H4 (cell line): ENCODE measurements around the gene CARD16. TPM values are rescaled to one million over a fixed set of nuclear protein-coding genes. Genes with fewer than 3 reads are reported as not detected.
"Not testable (repeated sequence)": the region's sequence is repeated elsewhere in the genome, so short reads cannot be mapped to it uniquely, and the experiment has no call there.

Experiments used
- DNase-seq: peaks from one replicate; pipeline ENCODE4 v3.0.0-alpha.2; 2015; ENCODE audit warnings: low spot score
- total RNA-seq: library from RNA; depleted of rRNA; stranded (reverse); fragments of >200 nt; shearing (Covaris generic); gene quantifications from 2 replicates; pipeline ENCODE4 v1.2.3, GENCODE V29; 2014

Gene CARD16
- total RNA-seq, 1 experiment from 2014 or later: 80.6 TPM

- DNase-seq: no peak
These were observed 4.3 kb upstream of the CARD16 start for GRCh38 chr11:105049481-105049880.

- peak; percentile 99 for DNase-seq
These were observed 1.9 kb upstream of the CARD16 start for GRCh38 chr11:105046898-105047579.

GRCh38 chr11:105045676-105046296 lies 651 bp upstream of the CARD16 start:
- no peak for DNase-seq

GRCh38 chr11:105042178-105042577 lies 3.0 kb downstream of the CARD16 start:
- no peak for DNase-seq

GRCh38 chr11:105040703-105041102 lies 4.4 kb downstream of the CARD16 start:
- no peak for DNase-seq

GRCh38 chr11:105034813-105035620 lies 10.1 kb downstream of the CARD16 start, which contains the start of gene CASP1:
CASP1 (minus strand) TSS chr11:105035144; CDS start chr11:105035113, 31 bp downstream.
- DNase-seq: peak; percentile 57

- DNase-seq: not testable (repeated sequence)
These were observed 10.7 kb downstream of the CARD16 start for GRCh38 chr11:105034388-105034787.

- no peak for DNase-seq
These were observed 11.4 kb downstream of the CARD16 start for GRCh38 chr11:105033781-105034180.

- DNase-seq: no peak
These were observed 11.8 kb downstream of the CARD16 start for GRCh38 chr11:105033343-105033742.

- DNase-seq: no peak
These were observed 12.6 kb downstream of the CARD16 start for GRCh38 chr11:105032495-105032894.

GRCh38 chr11:105027678-105028077 lies 17.5 kb downstream of the CARD16 start:
- DNase-seq: no peak

- DNase-seq: no peak
These were observed 20.7 kb downstream of the CARD16 start for GRCh38 chr11:105024394-105024793.

GRCh38 chr11:105023003-105023402 lies 22.1 kb downstream of the CARD16 start, which contains the start of gene CASP5:
CASP5 (minus strand) TSS chr11:105023168; CDS start chr11:105023136, 32 bp downstream.
- no peak for DNase-seq

- DNase-seq: no peak
These were observed 22.6 kb downstream of the CARD16 start for GRCh38 chr11:105022527-105022926.

GRCh38 chr11:105007463-105007862 lies 37.7 kb downstream of the CARD16 start:
- DNase-seq: no peak

GRCh38 chr11:105005451-105005845 lies 39.7 kb downstream of the CARD16 start:
- DNase-seq: no peak

- DNase-seq: no peak
These were observed 41.1 kb downstream of the CARD16 start for GRCh38 chr11:105004021-105004420.

GRCh38 chr11:105003151-105003550 lies 42.0 kb downstream of the CARD16 start:
- DNase-seq: no peak

- peak; percentile 6 for DNase-seq
These were observed 44.3 kb downstream of the CARD16 start for GRCh38 chr11:105000797-105001196.

GRCh38 chr11:105000167-105000566 lies 45.0 kb downstream of the CARD16 start:
- peak; percentile 53 for DNase-seq

GRCh38 chr11:104999721-105000120 lies 45.4 kb downstream of the CARD16 start:
- no peak for DNase-seq

GRCh38 chr11:104997288-104997687 lies 47.8 kb downstream of the CARD16 start:
- peak; percentile 57 for DNase-seq
